ENCODE measurements around the gene KIRREL1.

- no peak for TF ChIP-seq CTCF (IDR thresholded peaks at IDR 0.05; ENCODE audit: borderline replicate concordance, extremely low read depth, low read length, poor library complexity, severe bottlenecking)
- TF ChIP-seq EZH2 (IDR thresholded peaks at IDR 0.05; ENCODE audit: borderline replicate concordance, low read depth, low read length, severe bottlenecking), result no peak
These were observed 37.6 kb upstream of the KIRREL1 start for GRCh38 chr1:157955857-157956256.
